ENCODE measurements around the gene UNC13B. TPM values are rescaled to one million over a fixed set of nuclear protein-coding genes. Genes with fewer than 3 reads are reported as not detected.

The UNC13B gene
- total and polyA plus RNA-seq, 2 donors (not counting 3 experiments of a cell fraction or from before 2014, with no cell fraction given): 30.1 to 46.2 TPM

DNA sequence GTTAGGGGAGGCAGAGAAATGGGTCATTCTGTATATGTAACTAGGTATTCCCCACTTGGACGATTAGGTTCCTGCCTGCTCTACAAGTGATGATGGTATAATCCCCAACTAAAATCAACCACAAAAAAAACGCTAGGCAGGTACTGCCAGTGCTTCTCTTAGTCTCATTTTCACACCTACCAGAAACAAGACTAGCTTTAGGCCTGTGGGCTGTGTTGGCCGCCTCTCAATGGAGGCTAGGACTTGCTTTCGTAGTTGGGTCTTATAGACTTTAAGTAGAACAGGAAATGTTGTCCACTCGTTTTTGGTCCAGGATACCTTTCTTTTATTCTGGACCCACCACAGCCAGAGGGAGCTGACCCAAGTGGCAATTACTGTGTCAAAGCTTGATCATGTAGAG is 111.8 kb downstream of the UNC13B start:
- H3K36me3 ChIP-seq (ENCODE audit: control insufficient read depth in 2 of 2, extremely low read depth in 1 of 2, insufficient read depth in 2 of 2, low read length in 2 of 2): no peaks in the 10 kb centered on the region
- no peak for FAIRE-seq
- no peaks in the 10 kb centered on the region for H3K9me1 ChIP-seq (replicated peaks; ENCODE audit: control insufficient read depth, extremely low read depth, insufficient read depth, low read length)
- no peak for DNase-seq (ENCODE audit: low read depth, low spot score)
- POLR2A ChIA-PET: no interaction called here
- BruUV-seq (replicated peaks): TSS peak; percentile 46
- no peaks in the 10 kb centered on the region for H3K79me2 ChIP-seq (ENCODE audit: control insufficient read depth, insufficient read depth, low read length)
- peak overlapping the region; percentile 39 for H3K9ac ChIP-seq (replicated peaks; ENCODE audit: extremely low read depth, insufficient read depth, low read length)
- no peaks in the 10 kb centered on the region for H4K20me1 ChIP-seq (replicated peaks; ENCODE audit: control insufficient read depth, extremely low read depth, insufficient read depth, low read length)
- peak overlapping the region; percentile 73 for H3K27ac ChIP-seq (ENCODE audit: insufficient read depth, low read depth, low read length)
- TF ChIP-seq, protein P1, sequence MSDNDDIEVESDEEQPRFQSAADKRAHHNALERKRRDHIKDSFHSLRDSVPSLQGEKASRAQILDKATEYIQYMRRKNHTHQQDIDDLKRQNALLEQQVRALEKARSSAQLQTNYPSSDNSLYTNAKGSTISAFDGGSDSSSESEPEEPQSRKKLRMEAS (IDR thresholded peaks at IDR 0.05; ENCODE audit: insufficient read depth, insufficient read length): no peak
- no peak for TF ChIP-seq MYC (IDR thresholded peaks at IDR 0.05; ENCODE audit: low read depth, low read length)
- TF ChIP-seq JUN (IDR thresholded peaks at IDR 0.05; ENCODE audit: borderline replicate concordance, insufficient read depth, insufficient read length, low read depth): no peak
- TF ChIP-seq POLR2A (IDR thresholded peaks at IDR 0.05; ENCODE audit: low read depth, low read length): no peak
- no peak for TF ChIP-seq EZH2 (IDR thresholded peaks at IDR 0.05; ENCODE audit: borderline replicate concordance, low read depth, low read length, severe bottlenecking)
- CTCF ChIA-PET: interaction anchor here (1.9 to 2.3 kb wide), 2 partner anchors 15 to 157 kb away, joined by 4 to 7 read pairs; no protein-coding TSS in a partner anchor
- no peaks in the 10 kb centered on the region for H3K9me3 ChIP-seq (replicated peaks; ENCODE audit: control insufficient read depth, insufficient read depth, low read length)
- dilution Hi-C loops (cut with MboI; ENCODE audit: extremely low pct_ligation_motif_present, low sequenced_read_pairs): no loop called here
- peak overlapping the region; percentile 62 for H3K4me2 ChIP-seq (ENCODE audit: insufficient read depth, low read length)
- no peaks in the 10 kb centered on the region for H3K27me3 ChIP-seq (ENCODE audit: control insufficient read depth in 2 of 2, insufficient read depth in 2 of 2, low read length in 2 of 2)
- intact Hi-C loops (cut with micrococcal nuclease): loop anchor here (1.0 to 10.0 kb wide), 3 partner anchors 91 to 291 kb away; a partner anchor contains a TSS
- H3K4me1 ChIP-seq (ENCODE audit: control insufficient read depth, extremely low read depth, insufficient read depth, low read length): peaks cover 50% of the 10 kb centered on the region
- H3K4me3 ChIP-seq (replicated peaks in 1 of 3; ENCODE audit: insufficient read depth in 1 of 3, low read depth in 1 of 3, low read length in 3 of 3): no peak overlapping the region
- H2AFZ ChIP-seq (ENCODE audit: low read depth, low read length): no peak overlapping the region

DNA sequence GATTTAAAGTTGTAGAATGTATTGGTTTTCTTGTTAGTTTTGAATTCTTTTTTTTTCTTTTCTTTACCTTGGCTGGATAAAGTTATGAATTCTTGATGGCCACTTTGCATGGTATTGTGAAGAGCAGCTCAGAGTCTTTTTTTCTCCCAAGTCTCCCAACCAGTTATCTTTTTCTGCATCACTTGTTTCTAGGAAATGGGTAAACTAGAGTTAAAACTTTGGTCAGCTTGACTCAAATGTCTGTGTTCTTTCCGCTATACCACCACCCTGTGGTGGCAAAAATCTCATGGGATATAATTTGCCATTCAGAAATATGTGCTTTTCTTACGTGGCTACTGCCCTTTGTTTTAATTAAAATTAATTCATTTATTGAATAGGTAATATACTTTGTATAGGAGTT is 113.2 kb downstream of the UNC13B start:
- TF ChIP-seq, protein P1 (IDR thresholded peaks at IDR 0.05; ENCODE audit: insufficient read depth, insufficient read length): no peak
- no peak for TF ChIP-seq POLR2AphosphoS5 (IDR thresholded peaks at IDR 0.05; ENCODE audit: insufficient read depth, low read depth, low read length)
- TF ChIP-seq JUN (IDR thresholded peaks at IDR 0.05; ENCODE audit: borderline replicate concordance, insufficient read depth, insufficient read length, low read depth): no peak
- TF ChIP-seq FOS (IDR thresholded peaks at IDR 0.05; ENCODE audit: borderline replicate concordance, insufficient read depth, low read length): no peak
- TF ChIP-seq POLR2A (IDR thresholded peaks at IDR 0.05; ENCODE audit: low read depth, low read length): no peak
- TF ChIP-seq MYC (IDR thresholded peaks at IDR 0.05; ENCODE audit: low read depth, low read length): no peak
- no peak for TF ChIP-seq EZH2 (IDR thresholded peaks at IDR 0.05; ENCODE audit: borderline replicate concordance, low read depth, low read length, severe bottlenecking)
- TF ChIP-seq GATA2 (IDR thresholded peaks at IDR 0.05; ENCODE audit: insufficient read depth, insufficient read length, low read depth, low read length): no peak
- TF ChIP-seq, protein P2, sequence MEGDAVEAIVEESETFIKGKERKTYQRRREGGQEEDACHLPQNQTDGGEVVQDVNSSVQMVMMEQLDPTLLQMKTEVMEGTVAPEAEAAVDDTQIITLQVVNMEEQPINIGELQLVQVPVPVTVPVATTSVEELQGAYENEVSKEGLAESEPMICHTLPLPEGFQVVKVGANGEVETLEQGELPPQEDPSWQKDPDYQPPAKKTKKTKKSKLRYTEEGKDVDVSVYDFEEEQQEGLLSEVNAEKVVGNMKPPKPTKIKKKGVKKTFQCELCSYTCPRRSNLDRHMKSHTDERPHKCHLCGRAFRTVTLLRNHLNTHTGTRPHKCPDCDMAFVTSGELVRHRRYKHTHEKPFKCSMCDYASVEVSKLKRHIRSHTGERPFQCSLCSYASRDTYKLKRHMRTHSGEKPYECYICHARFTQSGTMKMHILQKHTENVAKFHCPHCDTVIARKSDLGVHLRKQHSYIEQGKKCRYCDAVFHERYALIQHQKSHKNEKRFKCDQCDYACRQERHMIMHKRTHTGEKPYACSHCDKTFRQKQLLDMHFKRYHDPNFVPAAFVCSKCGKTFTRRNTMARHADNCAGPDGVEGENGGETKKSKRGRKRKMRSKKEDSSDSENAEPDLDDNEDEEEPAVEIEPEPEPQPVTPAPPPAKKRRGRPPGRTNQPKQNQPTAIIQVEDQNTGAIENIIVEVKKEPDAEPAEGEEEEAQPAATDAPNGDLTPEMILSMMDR (IDR thresholded peaks at IDR 0.05; ENCODE audit: extremely low read depth in 1 of 2, insufficient read depth in 1 of 2, low read depth in 1 of 2, low read length in 2 of 2): no peak

More for the DNA sequence above, 113.2 kb downstream of the UNC13B start:
- ChIA-PET POLR2A (no interaction called here), CTCF (interaction anchor here (0.7 to 2.3 kb wide), 4 partner anchors 13 to 158 kb away, joined by 3 to 7 read pairs (median 3); no protein-coding TSS in a partner anchor)
- H3K27me3 ChIP-seq (ENCODE audit: control insufficient read depth in 2 of 2, insufficient read depth in 2 of 2, low read length in 2 of 2): no peaks in the 10 kb centered on the region
- no peak for FAIRE-seq
- H3K9me3 ChIP-seq (replicated peaks; ENCODE audit: control insufficient read depth, insufficient read depth, low read length): no peaks in the 10 kb centered on the region
- no peak overlapping the region for H3K27ac ChIP-seq (ENCODE audit: insufficient read depth, low read depth, low read length)
- no TSS peak for BruUV-seq (replicated peaks)
- H3K4me2 ChIP-seq (ENCODE audit: insufficient read depth, low read length): no peak overlapping the region
- intact Hi-C loops (cut with micrococcal nuclease): loop anchor here (5.0 to 10.0 kb wide), 3 partner anchors 90 to 290 kb away; partner anchors contain the start of gene UNC13B
- H3K4me3 ChIP-seq (replicated peaks in 1 of 3; ENCODE audit: insufficient read depth in 1 of 3, low read depth in 1 of 3, low read length in 3 of 3): no peak overlapping the region
- no peaks in the 10 kb centered on the region for H3K79me2 ChIP-seq (ENCODE audit: control insufficient read depth, insufficient read depth, low read length)
- H3K9me1 ChIP-seq (replicated peaks; ENCODE audit: control insufficient read depth, extremely low read depth, insufficient read depth, low read length): no peaks in the 10 kb centered on the region
- dilution Hi-C loops (cut with MboI; ENCODE audit: extremely low pct_ligation_motif_present, low sequenced_read_pairs): no loop called here
- H3K36me3 ChIP-seq (ENCODE audit: control insufficient read depth in 2 of 2, extremely low read depth in 1 of 2, insufficient read depth in 2 of 2, low read length in 2 of 2): no peaks in the 10 kb centered on the region
- H3K9ac ChIP-seq (replicated peaks; ENCODE audit: extremely low read depth, insufficient read depth, low read length): no peak overlapping the region
- DNase-seq (ENCODE audit: low read depth, low spot score): no peak
- H2AFZ ChIP-seq (ENCODE audit: low read depth, low read length): no peak overlapping the region
- H3K4me1 ChIP-seq (ENCODE audit: control insufficient read depth, extremely low read depth, insufficient read depth, low read length): peaks cover 44% of the 10 kb centered on the region
- no peaks in the 10 kb centered on the region for H4K20me1 ChIP-seq (replicated peaks; ENCODE audit: control insufficient read depth, extremely low read depth, insufficient read depth, low read length)

Data from endothelial cell of umbilical vein (primary cell).